CD4-positive, alpha-beta T cell treated with Interleukin-6 for 4 hours (primary cell): ENCODE data around the gene MSANTD3.

ENCODE experiments used
- DNase-seq: peaks from one replicate; pipeline ENCODE4 v3.0.0-alpha.2; 2020; ENCODE audit warnings: mixed read lengths

Gene MSANTD3

DNA sequence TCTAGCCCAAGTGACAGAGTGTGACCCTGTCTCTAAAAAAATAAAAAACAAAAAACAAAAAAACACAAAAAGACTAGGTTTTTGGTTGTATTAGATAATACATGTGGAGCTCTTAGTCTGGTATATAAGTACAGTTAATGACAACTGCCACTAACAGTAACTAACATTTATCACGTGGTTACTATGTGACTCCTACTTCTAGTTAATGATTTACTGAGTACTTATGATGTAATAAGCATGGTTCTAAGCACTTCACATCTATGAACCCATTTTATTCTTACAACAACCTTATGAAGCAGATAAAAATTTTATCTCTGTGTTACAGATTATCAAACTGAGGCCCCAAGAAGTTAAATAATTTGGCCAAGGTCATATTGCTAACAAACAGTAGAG is 39.9 kb downstream of the MSANTD3 start:
- no peak for DNase-seq

GRCh38 chr9:100468041-100468440 is 41.1 kb downstream of the MSANTD3 start:
- DNase-seq = no peak

GRCh38 chr9:100472268-100472667 is 45.3 kb downstream of the MSANTD3 start:
- DNase-seq = no peak

GRCh38 chr9:100472788-100473275 is 45.9 kb downstream of the MSANTD3 start, which contains the start of gene TMEFF1:
Gene TMEFF1 (plus strand): TSS chr9:100473149. CDS start chr9:100473545, 396 bp downstream.
- peak; percentile 53 for DNase-seq

DNA sequence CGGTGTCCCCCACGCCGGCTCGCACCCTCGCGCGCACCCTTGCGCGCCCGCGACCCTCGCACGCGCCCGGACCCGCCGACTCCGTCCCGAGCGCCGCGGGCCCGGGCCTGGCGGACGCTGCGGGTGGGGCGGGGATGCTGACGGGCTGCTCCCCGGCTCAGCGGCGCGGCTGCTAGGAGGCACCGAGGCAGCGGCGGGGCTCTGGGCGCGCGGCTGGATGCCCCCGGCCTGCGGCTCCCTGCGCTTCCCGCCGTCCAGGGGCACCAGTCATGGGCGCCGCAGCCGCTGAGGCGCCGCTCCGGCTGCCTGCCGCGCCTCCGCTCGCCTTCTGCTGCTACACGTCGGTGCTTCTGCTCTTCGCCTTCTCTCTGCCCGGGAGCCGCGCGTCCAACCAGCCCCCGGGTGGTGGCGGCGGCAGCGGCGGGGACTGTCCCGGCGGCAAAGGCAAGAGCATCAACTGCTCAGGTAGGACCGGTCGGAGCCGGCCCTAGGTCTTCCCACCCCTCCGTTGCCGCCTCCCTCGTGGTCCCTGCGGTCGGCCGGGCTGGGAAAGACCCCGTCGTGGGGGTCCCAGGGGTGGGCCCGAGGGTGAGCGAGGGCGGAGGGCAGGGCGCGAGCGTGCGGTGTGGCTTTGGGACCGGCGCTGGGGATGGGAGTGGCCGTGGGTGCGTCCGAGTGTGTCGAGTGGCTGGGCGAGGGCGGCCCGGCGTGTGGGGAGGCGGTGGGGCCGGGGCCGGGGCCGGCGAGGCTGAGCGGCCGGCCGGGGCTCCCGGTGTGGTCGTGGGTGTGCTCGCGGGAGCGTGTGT is 46.5 kb downstream of the MSANTD3 start:
- peak; percentile 10 for DNase-seq

DNA sequence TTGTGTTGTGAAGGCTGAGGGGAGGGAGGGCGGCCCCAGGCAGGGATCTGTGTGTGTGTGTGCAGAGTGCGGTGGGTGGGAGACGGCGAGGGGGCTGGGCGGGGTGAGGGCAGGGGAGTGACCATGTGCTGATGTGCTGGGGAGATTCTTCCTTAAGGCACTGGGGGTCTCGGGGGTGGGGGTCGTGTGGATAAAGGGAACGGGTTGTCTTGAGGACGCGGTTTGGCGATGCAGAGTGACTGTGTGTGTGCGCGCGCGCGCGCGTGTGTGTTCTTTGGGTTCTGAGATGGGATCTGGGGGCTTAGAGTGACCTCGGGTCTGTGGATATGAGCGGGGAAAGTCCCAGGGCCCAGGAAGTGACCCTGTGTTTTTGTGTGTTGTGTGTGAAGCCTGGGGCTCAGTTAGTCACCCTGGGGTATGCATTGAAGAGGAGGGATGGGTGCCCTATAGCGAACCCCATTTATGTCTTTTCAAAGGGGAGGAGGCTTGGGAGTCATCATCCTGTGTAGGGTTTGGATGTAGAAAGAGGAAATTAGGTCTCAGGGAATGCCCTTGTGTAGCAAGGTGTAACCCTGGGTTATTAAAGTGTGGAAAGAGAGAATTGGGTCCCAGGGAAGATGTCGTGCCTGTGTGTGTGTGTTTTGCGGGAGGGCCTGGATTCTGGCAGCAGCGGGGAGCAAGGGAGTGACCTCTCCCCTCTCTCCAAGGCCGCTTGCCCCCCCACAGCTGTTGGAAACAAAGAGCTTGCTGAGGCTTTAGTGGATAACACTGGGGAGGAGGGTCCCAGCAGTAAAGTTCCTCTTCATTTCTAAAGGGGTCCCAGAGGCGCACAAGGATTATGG is 47.4 kb downstream of the MSANTD3 start:
- DNase-seq = no peak

DNA sequence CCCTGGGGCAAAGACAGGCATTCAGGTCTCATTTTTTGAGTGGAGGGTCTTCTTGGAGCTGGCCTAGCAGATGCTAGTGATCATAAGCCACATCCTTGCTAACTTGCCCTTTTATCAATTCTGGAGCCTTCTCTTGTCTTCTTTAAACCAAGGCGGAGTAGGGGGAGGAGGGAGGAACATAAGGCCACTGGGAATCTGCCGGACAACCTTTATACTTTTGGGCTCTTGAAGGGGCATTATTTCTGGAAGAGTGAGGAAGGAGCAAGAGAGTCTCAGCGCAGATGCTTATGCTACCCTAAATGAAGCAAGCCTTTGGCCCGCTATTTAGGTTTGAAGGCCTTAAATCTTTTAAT is 48.0 kb downstream of the MSANTD3 start:
- no peak for DNase-seq

DNA sequence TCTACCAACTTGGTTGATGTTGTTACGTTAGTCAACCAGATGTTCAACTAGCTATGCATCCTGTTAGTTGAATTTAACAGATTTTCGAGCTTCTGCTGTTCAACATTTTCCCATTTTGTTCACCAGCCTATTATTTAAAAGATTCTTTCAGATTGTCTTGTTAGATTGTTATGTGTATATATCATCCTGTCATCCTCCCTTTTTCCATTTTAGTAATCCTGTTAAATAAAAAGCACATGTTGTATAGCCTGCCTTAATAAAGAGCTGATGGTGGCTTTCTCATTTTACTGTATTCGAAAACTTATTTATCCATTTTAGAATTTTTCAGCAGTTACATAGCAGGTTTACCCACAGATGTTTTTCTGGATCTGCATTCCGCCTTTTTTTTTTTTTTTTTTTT is 50.3 kb downstream of the MSANTD3 start:
- DNase-seq = no peak

GRCh38 chr9:100478192-100478591 is 51.2 kb downstream of the MSANTD3 start:
- no peak for DNase-seq

- DNase-seq = no peak
Observed at GRCh38 chr9:100479820-100480219, 52.9 kb downstream of the MSANTD3 start.

DNA sequence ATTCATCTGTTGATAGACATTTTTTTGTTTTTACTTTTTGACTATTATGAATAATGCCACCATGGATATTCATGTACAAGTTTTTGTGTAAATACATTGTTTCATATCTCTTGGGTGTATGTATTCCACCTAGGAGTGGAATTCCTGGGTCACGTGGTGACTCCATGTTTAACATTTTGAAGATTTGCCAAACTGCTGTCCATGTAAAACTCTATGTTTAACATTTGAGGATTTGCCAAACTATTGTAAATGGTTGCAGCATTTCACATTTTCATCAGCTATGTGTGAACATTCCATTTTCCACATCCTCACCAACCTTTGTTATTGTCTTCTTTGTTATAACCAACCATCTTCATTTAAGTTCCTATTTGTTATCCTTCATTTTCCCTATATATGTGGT is 58.3 kb downstream of the MSANTD3 start:
- no peak for DNase-seq

DNA sequence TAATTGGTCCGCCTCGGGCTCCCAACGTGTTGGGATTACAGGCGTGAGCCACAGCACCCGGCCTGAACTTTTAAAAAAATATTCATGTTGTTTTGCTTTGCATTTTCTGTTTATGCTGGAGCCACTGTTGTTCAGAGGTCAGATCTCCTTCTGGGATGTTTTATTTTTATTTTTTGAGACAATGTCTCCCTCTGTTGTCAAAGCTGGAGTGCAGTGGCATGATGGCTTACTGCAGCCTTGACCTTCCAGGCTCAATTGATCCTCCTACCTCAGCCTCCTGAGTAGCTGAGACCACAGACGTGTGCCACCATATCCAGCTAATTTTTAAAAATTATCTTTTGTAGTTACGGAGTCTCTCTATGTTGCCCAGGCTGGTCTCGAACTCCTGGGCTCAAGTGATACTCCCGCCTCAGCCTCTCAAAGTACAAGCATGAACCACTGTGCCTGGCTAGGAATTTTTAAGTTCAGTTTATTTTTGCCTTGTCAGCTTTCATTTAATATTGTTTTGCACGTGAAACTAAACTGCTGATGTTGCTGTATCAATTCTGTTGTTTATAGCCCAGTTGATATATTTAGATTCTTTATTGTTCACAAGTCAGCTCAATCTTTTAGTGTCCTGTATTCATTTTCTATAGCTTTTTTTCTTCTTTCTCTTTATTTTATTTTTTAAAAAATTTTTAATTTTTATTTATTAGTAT is 59.7 kb downstream of the MSANTD3 start:
- no peak for DNase-seq

GRCh38 chr9:100488177-100488576 is 61.2 kb downstream of the MSANTD3 start:
- no peak for DNase-seq

DNA sequence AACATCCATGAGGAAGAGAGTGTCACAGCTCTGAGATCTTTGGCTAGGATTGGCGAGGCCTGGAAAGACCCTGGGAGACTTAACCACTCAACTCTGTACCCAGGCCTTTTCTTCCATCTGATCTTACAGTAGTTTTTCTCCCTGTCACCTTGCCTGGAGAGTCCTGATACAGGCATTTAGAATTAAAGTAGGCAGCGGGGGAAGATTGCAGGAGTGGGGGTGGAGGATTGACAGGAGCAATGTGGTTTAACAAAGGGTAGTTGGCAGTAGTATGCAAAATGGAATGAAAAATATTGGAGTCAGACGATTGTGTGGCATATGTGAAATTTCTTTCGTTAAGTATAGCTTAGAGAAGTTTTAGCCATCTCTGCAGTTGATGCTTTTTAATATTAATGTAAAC is 62.9 kb downstream of the MSANTD3 start:
- DNase-seq = no peak

- DNase-seq = no peak
Observed at GRCh38 chr9:100492952-100493351, 66.0 kb downstream of the MSANTD3 start.

- DNase-seq = no peak
Observed at GRCh38 chr9:100498592-100498991, 71.6 kb downstream of the MSANTD3 start.

DNA sequence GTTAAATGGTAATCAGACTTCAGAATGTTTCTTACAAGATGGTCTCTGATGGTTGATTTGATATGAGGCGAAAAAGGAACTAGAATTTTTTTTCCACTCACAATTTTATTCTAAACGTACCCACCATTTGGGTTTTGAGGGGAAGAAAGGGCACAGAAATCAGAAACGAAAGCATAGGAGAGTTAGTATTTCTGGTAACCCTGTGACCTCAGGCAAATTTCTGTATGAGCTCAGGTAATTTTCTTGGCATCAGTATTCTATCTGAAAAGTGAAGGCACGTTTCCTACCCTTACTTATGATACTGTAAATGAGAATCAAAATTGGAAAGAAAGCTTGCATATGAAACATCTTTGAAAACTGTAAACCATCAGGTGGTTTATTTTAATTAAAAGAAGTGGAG is 72.5 kb downstream of the MSANTD3 start:
- DNase-seq = no peak

- DNase-seq = no peak
Observed at GRCh38 chr9:100499866-100500265, 72.9 kb downstream of the MSANTD3 start.
